ENCODE results near the gene ERBIN.

ERBIN gene

DNA sequence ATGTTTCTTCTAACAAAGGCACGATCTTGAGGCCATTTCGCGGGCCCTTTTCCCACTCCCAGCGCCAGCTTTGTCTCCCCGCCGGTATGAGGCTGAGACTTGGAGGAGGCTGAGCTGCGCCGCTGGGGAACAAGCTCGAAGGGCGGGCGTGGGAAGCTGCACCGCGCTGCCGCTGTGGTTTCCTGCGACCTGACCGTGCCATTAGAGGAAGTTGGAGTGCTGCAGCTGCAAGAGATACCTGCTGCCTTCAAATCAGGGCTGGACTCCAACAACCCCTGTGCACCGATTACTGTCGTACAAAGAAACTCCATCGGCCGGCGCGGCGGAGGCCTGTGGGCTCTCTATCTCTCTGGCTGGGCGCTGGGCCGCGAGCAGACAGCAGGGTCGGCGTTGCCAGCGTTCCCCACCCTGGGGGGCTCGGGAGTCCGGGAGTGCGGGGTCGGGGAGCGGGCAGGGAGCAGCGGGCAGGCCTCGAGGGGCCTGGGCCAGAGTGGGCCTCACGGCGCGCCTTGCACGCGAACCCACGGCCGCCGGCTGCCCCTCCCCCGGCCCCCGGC lies 1.3 kb upstream of the ERBIN start:
- Histone ChIP-seq H3K79me2 (ENCODE audit: insufficient read depth, low read length) (peaks cover 59% of the 10 kb centered on the region), H3K4me1 (ENCODE audit: insufficient read depth, low read length) (peaks cover 29% of the 10 kb centered on the region), H3K9me3 (ENCODE audit: insufficient read depth, low read length, severe bottlenecking) (no peaks in the 10 kb centered on the region), H3K4me2 (ENCODE audit: insufficient read depth, low read length) (peak overlapping the region; percentile 75), H4K20me1 (ENCODE audit: insufficient read depth, low read length) (peaks cover 28% of the 10 kb centered on the region; the same call in 1 of the 2 replicates), H3K27ac (ENCODE audit: low read length) (peak overlapping the region; percentile 99), H3K4me3 (ENCODE audit: low read depth in 1 of 2, low read length in 2 of 2) (peak overlapping the region; percentile 55 to 79), H2AFZ (ENCODE audit: low read depth, low read length) (peak overlapping the region; percentile 76), H3K9ac (ENCODE audit: low read depth, low read length) (peak overlapping the region; percentile 91), H3K36me3 (ENCODE audit: insufficient read depth, low read length) (peaks cover 7% of the 10 kb centered on the region), H3K27me3 (ENCODE audit: insufficient read depth, low read length, poor library complexity) (no peaks in the 10 kb centered on the region)
- DNase-seq (peak; percentile 91), ATAC-seq (ENCODE audit: insufficient read depth, low read depth) (peak; percentile 68)
- TF ChIP-seq, protein P1, sequence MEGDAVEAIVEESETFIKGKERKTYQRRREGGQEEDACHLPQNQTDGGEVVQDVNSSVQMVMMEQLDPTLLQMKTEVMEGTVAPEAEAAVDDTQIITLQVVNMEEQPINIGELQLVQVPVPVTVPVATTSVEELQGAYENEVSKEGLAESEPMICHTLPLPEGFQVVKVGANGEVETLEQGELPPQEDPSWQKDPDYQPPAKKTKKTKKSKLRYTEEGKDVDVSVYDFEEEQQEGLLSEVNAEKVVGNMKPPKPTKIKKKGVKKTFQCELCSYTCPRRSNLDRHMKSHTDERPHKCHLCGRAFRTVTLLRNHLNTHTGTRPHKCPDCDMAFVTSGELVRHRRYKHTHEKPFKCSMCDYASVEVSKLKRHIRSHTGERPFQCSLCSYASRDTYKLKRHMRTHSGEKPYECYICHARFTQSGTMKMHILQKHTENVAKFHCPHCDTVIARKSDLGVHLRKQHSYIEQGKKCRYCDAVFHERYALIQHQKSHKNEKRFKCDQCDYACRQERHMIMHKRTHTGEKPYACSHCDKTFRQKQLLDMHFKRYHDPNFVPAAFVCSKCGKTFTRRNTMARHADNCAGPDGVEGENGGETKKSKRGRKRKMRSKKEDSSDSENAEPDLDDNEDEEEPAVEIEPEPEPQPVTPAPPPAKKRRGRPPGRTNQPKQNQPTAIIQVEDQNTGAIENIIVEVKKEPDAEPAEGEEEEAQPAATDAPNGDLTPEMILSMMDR (IDR thresholded peaks at IDR 0.05; ENCODE audit: borderline replicate concordance, extremely low read depth, low read length, poor library complexity, severe bottlenecking): no peak
- no peak for TF ChIP-seq EZH2 (IDR thresholded peaks at IDR 0.05; ENCODE audit: borderline replicate concordance, low read depth, low read length, severe bottlenecking)

DNA sequence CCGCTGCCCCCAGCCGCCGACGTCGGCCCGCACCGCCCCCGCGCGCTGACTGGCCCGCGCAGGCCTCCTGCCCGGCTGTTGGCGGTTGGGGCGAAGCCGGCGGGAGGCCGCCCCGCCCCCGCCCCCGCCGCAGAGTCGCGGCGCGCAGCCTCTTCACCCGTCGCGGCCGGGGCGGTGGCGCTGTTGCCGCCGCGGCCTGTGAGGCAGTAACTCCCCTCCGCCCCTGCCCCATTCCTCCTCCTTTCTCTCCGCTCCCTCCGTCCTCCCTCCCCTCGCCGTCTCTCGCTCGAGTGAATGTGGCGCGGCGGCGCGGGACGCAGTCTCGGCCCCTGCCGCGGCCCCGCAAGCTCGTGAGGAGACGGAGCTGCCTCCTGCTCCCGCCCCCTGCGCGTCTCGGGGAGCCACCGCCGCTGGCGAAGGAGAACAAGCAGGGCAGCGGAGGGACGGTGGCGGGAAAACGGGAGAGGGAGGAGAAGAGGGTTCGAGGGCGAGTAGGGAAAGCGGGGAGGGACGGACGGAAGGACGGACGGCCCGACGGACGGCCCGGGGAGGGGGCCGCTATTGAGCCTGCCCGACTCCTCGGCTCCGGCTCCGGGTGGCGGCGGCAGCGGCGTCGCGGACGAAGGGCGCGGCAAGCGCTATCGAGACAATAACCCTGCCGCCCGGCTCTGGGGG lies 637 bp upstream of the ERBIN start:
- DNase-seq (peak; percentile 87), ATAC-seq (ENCODE audit: insufficient read depth, low read depth) (peak; percentile 67)
- peak overlapping the region; percentile 75 for H3K4me2 ChIP-seq (ENCODE audit: insufficient read depth, low read length)
- H3K4me1 ChIP-seq (ENCODE audit: insufficient read depth, low read length): peaks cover 34% of the 10 kb centered on the region
- H3K27ac ChIP-seq (ENCODE audit: low read length): peak overlapping the region; percentile 99
- H4K20me1 ChIP-seq (ENCODE audit: insufficient read depth, low read length): peaks cover 32% of the 10 kb centered on the region; the same call in 1 of the 2 replicates
- peak overlapping the region; percentile 73 for H2AFZ ChIP-seq (ENCODE audit: low read depth, low read length)
- no peak for TF ChIP-seq EZH2 (IDR thresholded peaks at IDR 0.05; ENCODE audit: borderline replicate concordance, low read depth, low read length, severe bottlenecking)
- TF ChIP-seq, protein P1 (IDR thresholded peaks at IDR 0.05; ENCODE audit: borderline replicate concordance, extremely low read depth, low read length, poor library complexity, severe bottlenecking): peak; percentile 65
- H3K36me3 ChIP-seq (ENCODE audit: insufficient read depth, low read length): peaks cover 10% of the 10 kb centered on the region
- no peaks in the 10 kb centered on the region for H3K9me3 ChIP-seq (ENCODE audit: insufficient read depth, low read length, severe bottlenecking)
- no peaks in the 10 kb centered on the region for H3K27me3 ChIP-seq (ENCODE audit: insufficient read depth, low read length, poor library complexity)
- H3K4me3 ChIP-seq (ENCODE audit: low read depth in 1 of 2, low read length in 2 of 2): peak overlapping the region; percentile 79 to 86
- H3K79me2 ChIP-seq (ENCODE audit: insufficient read depth, low read length): peaks cover 65% of the 10 kb centered on the region
- peak overlapping the region; percentile 91 for H3K9ac ChIP-seq (ENCODE audit: low read depth, low read length)

DNA sequence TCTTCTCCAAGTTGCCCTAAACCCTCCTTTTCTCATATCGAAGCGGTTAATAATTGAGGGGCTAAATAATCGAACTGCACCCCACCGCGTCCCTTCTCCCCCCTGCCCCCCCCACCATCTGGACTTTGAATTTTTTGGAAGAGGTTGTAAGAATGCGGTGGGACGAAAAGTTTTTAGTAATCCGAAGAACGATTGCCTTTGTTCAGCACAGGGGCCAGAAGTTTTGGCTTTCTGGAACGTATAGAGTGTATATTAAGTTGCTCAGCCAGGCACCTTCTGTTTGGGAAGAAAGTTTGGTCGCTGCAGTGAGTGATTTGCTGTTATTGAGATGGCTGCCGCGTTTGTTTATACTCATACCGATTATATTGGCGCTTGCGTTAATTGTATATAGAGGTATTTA lies 518 bp downstream of the ERBIN start:
- Histone ChIP-seq H3K9ac (ENCODE audit: low read depth, low read length) (peak overlapping the region; percentile 91), H3K9me3 (ENCODE audit: insufficient read depth, low read length, severe bottlenecking) (no peaks in the 10 kb centered on the region), H2AFZ (ENCODE audit: low read depth, low read length) (peak overlapping the region; percentile 73), H3K4me3 (ENCODE audit: low read depth in 1 of 2, low read length in 2 of 2) (peak overlapping the region; percentile 79 to 86), H3K4me1 (ENCODE audit: insufficient read depth, low read length) (peaks cover 39% of the 10 kb centered on the region), H3K79me2 (ENCODE audit: insufficient read depth, low read length) (peaks cover 77% of the 10 kb centered on the region), H3K4me2 (ENCODE audit: insufficient read depth, low read length) (peak overlapping the region; percentile 75), H3K27me3 (ENCODE audit: insufficient read depth, low read length, poor library complexity) (no peaks in the 10 kb centered on the region), H4K20me1 (ENCODE audit: insufficient read depth, low read length) (peaks cover 39% of the 10 kb centered on the region; the same call in 1 of the 2 replicates), H3K27ac (ENCODE audit: low read length) (peak overlapping the region; percentile 99), H3K36me3 (ENCODE audit: insufficient read depth, low read length) (peaks cover 15% of the 10 kb centered on the region)
- DNase-seq (peak; percentile 26), ATAC-seq (ENCODE audit: insufficient read depth, low read depth) (no peak)
- TF ChIP-seq, protein P1 (IDR thresholded peaks at IDR 0.05; ENCODE audit: borderline replicate concordance, extremely low read depth, low read length, poor library complexity, severe bottlenecking): no peak
- TF ChIP-seq EZH2 (IDR thresholded peaks at IDR 0.05; ENCODE audit: borderline replicate concordance, low read depth, low read length, severe bottlenecking): no peak

Data from DND-41 (cell line).